ENCODE measurements around the gene EFCAB6. TPM values are rescaled to one million over a fixed set of nuclear protein-coding genes. Genes with fewer than 3 reads are reported as not detected.

Gene EFCAB6
- polyA plus RNA-seq, 3 donors = not detected

DNA sequence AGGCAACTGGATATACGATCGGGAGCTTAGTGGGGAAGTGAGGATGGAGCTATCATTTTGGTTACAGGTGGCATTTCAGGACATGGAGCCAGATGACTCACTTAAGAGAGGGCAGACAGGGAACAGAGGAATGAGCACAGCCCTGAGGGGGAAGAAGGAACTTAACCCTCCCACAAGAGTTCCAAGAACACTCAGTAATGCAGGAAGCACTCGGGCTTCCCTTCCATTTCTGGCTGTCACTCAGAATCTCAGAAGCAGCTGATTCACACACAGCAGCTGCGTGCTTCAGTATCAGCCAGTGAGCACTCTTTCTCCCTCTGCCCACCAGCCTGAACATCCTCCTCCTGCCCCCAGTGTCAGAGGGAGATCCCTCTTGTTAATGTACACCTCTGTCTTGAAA, 34.8 kb downstream of the EFCAB6 start:
- Histone ChIP-seq H3K27ac (ENCODE audit: low read depth in 1 of 2, low read length in 2 of 2) (no peak overlapping the region), H3K4me2 (replicated peaks; ENCODE audit: extremely low read depth, low read length, poor library complexity, severe bottlenecking) (no peak overlapping the region), H2AFZ (ENCODE audit: insufficient read depth, low read depth, low read length, poor library complexity, severe bottlenecking) (no peak overlapping the region), H3K9ac (ENCODE audit: insufficient read depth, low read length, poor library complexity, severe bottlenecking) (no peak overlapping the region), H3K4me3 (replicated peaks in 1 of 3; ENCODE audit: low read depth in 2 of 3, low read length in 3 of 3) (no peak overlapping the region), H3K4me1 (ENCODE audit: control insufficient read depth in 1 of 2, insufficient read depth in 2 of 2, low read length in 2 of 2) (no peaks in the 10 kb centered on the region), H4K20me1 (ENCODE audit: insufficient read depth, low read length) (no peaks in the 10 kb centered on the region), H3K36me3 (replicated peaks in 1 of 2; ENCODE audit: control insufficient read depth in 1 of 2, insufficient read depth in 2 of 2, low read length in 2 of 2) (no peaks in the 10 kb centered on the region), H3K27me3 (ENCODE audit: control insufficient read depth in 2 of 2, insufficient read depth in 2 of 2, low read length in 2 of 2) (no peaks in the 10 kb centered on the region), H3K9me3 (replicated peaks in 1 of 2; ENCODE audit: control insufficient read depth in 1 of 2, insufficient read depth in 1 of 2, low read length in 2 of 2) (no peaks in the 10 kb centered on the region), H3K79me2 (ENCODE audit: insufficient read depth, low read length) (no peaks in the 10 kb centered on the region)
- TF ChIP-seq CTCF (IDR thresholded peaks at IDR 0.05) = no peak
- no peaks in the 10 kb centered on the region for H3K36me3 Mint-ChIP-seq
- H3K4me1 Mint-ChIP-seq = no peaks in the 10 kb centered on the region
- intact Hi-C loops (cut with micrococcal nuclease) = no loop called here
- 7% methylated on average over 4 of the region's 4 CpGs for WGBS (ENCODE audit: insufficient coverage)
- no peak for DNase-seq
- H3K9me3 Mint-ChIP-seq = peaks cover 0 to 1% (median 0%) of the 10 kb centered on the region in 7 donors
- no peak overlapping the region for H3K4me3 Mint-ChIP-seq
- H3K27me3 Mint-ChIP-seq (ENCODE audit: low read depth in 3 of 3) = peaks cover 0 to 10% (median 5%) of the 10 kb centered on the region in 3 donors
- H3K27ac Mint-ChIP-seq = no peak overlapping the region

GRCh38 chr22:43776081-43776670, 35.9 kb downstream of the EFCAB6 start:
- H3K9ac ChIP-seq (ENCODE audit: insufficient read depth, low read length, poor library complexity, severe bottlenecking) = no peak overlapping the region
- no peaks in the 10 kb centered on the region for H3K27me3 ChIP-seq (ENCODE audit: control insufficient read depth in 2 of 2, insufficient read depth in 2 of 2, low read length in 2 of 2)
- DNase-seq = no peak
- intact Hi-C loops (cut with micrococcal nuclease) = no loop called here
- Mint-ChIP-seq H3K9me3 (peaks cover 0 to 1% (median 0%) of the 10 kb centered on the region in 7 donors), H3K4me1 (no peaks in the 10 kb centered on the region), H3K27me3 (ENCODE audit: low read depth in 3 of 3) (peaks cover 0 to 10% (median 5%) of the 10 kb centered on the region in 3 donors), H3K36me3 (no peaks in the 10 kb centered on the region), H3K4me3 (no peak overlapping the region), H3K27ac (no peak overlapping the region)
- no peaks in the 10 kb centered on the region for H3K36me3 ChIP-seq (replicated peaks in 1 of 2; ENCODE audit: control insufficient read depth in 1 of 2, insufficient read depth in 2 of 2, low read length in 2 of 2)
- WGBS (ENCODE audit: insufficient coverage) = 98% methylated on average over 4 of the region's 9 CpGs
- H4K20me1 ChIP-seq (ENCODE audit: insufficient read depth, low read length) = no peaks in the 10 kb centered on the region
- TF ChIP-seq CTCF (IDR thresholded peaks at IDR 0.05) = no peak
- H3K4me3 ChIP-seq (replicated peaks in 1 of 3; ENCODE audit: low read depth in 2 of 3, low read length in 3 of 3) = no peak overlapping the region
- no peaks in the 10 kb centered on the region for H3K4me1 ChIP-seq (ENCODE audit: control insufficient read depth in 1 of 2, insufficient read depth in 2 of 2, low read length in 2 of 2)
- H2AFZ ChIP-seq (ENCODE audit: insufficient read depth, low read depth, low read length, poor library complexity, severe bottlenecking) = no peak overlapping the region
- H3K9me3 ChIP-seq (replicated peaks in 1 of 2; ENCODE audit: control insufficient read depth in 1 of 2, insufficient read depth in 1 of 2, low read length in 2 of 2) = no peaks in the 10 kb centered on the region
- H3K4me2 ChIP-seq (replicated peaks; ENCODE audit: extremely low read depth, low read length, poor library complexity, severe bottlenecking) = no peak overlapping the region
- no peak overlapping the region for H3K27ac ChIP-seq (ENCODE audit: low read depth in 1 of 2, low read length in 2 of 2)
- H3K79me2 ChIP-seq (ENCODE audit: insufficient read depth, low read length) = no peaks in the 10 kb centered on the region

Data from CD14-positive monocyte (primary cell).